Stimulated activated CD8-positive, alpha-beta memory T cell treated with anti-CD3 and anti-CD28 coated beads, Interleukin-2, amount 100 ng/mL, for 48 hours (primary cell): ENCODE results near the gene VPS13D.
A peak's percentile ranks its signal among the peaks of the same experiment; 100 is the strongest.
"Not testable (repeated sequence)": the region's sequence is repeated elsewhere in the genome, so short reads cannot be mapped to it uniquely, and the experiment has no call there.

Experiments used
- DNase-seq, 2 donors: peaks; one replicate each; pipeline ENCODE4 v3.0.0-alpha.2; 2020; ENCODE audit warnings: low read depth in 2 of 2

VPS13D gene

DNA sequence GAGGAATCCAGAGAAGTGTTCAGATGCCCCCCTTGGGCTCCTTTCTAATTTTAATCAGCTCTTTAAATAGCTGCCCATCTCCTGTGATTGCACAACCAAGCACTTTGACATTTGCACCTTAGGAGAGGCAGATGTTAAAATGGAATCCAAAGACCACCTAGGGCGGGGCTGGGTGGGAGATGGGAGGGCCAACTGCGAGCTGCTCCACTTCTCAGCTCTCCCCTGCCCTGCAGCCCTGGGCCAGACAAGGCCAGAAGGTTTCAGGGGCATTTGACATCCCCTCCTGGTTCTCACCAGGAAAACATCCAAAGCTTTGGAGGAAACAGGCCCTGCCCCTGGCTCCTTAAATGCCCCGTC is 281.3 kb downstream of the VPS13D start:
- DNase-seq, result no peak

DNA sequence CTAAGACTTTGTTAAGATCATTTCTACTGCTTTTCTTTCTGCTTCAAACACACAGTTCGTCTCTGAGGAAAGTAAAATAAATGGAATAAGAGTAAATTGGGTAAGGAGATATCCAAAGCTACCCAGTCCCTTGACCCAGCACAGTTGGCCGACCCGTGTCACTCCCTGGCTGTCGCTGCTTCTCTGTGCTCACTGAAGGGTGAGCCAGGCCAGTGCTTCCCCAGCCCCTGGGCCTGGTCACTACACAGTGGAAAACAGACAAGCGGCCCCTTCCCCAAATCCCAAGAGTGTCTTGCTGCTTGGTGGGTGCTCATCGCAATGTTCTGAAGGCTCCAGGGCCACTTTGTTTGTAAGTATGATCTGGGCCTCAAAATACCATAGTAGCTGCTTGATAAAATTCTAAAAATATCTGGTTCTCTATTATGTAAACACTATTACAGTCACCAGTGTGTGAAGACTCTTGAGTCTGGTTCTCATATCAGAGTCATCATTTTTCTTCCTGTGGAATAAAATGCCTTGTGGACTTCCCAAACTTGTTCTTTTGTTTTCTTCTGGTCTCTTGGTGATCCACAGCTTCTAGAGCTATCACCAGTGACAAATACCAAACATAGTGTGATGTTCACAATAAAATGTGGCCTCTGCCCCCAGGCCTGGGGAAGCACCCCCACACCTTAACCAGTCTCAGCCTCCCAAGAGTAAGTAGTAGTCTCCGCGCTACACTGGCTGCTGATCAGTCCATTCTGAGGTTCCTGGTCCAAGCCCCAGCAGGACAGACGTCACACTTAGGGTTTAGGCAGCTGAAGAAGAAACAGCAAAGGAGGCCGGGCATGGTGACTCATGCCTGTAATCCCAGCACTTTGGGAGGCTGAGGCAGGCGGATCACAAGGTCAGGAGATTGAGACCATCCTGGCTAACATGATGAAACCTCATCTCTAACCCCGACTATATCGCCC is 282.0 kb downstream of the VPS13D start:
- DNase-seq, result no peak

- DNase-seq, result no peak
Measured at GRCh38 chr1:12513181-12513580, 283.4 kb downstream of the VPS13D start.

GRCh38 chr1:12514590-12514989 is 284.8 kb downstream of the VPS13D start:
- no peak for DNase-seq

GRCh38 chr1:12515234-12515633 is 285.4 kb downstream of the VPS13D start:
- DNase-seq, result no peak

GRCh38 chr1:12516741-12517140 is 286.9 kb downstream of the VPS13D start:
- DNase-seq, result no peak

GRCh38 chr1:12518931-12519692 is 289.3 kb downstream of the VPS13D start:
- DNase-seq, result peak; percentile 57 to 61

GRCh38 chr1:12519693-12520364 is 290.0 kb downstream of the VPS13D start:
- DNase-seq, result no peak

GRCh38 chr1:12521096-12521495 is 291.3 kb downstream of the VPS13D start:
- no peak for DNase-seq

- DNase-seq, result not testable (repeated sequence)
Measured at GRCh38 chr1:12522780-12523179, 292.9 kb downstream of the VPS13D start.

DNA sequence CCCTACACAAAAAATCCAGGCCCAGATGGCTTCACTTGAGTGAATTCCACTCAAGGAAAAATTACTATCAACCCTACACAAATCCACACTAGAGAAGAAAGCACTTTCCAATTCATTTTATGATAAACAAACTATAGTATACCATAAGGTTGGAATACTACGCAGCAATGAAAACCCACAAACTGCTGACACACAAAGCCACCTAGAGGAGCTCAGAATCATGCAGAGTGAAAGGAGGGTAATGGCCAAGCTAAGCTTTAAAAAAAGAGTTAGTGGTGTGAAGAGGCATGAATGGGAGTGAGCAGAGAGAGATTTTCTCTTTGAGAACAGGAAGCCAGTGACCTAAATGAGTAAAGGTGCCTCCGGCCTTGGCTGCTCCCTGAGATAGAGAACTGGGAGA is 294.4 kb downstream of the VPS13D start:
- no peak for DNase-seq

DNA sequence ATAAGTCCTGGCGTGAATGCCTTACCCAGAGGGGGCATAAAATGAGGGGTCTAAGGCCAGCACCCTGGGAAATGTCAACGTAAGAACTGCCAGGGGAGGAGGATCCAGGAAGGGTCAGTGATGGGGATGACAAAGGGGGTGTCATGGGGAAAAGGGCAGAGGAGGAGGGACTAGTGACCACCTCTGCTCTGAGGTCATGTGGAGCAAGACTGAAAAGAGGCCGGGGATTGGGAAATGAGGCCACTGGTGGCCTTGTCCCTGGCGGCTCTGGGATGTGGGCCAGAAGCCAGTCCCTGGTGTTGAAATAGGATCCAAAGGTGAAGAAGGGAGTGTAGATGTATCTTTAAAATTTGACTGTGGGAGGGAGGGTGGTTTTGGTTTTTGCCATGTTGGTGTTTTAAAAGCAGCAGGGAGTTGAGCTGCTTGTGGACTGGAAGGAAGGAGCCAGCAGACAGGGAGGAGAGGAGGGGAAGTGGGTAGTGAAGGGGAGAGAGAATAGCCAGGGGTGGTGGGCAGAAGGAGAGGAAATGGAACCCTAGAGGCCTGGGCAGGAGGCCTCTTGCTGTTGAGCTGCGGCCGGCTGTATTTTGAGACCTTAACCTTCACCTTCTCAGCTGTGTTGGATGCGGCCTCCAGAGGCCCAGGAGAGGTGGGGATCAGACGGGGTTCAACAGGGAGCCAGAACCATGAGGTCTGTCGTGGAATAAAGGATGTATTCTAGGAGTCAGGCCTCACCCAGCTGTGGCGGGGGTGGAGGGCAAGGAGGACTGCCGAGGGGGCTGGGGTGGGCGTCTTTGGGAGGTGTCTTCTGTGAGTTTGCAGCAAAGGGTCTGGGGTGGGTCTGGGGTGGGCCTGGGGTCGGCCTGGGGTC is 295.7 kb downstream of the VPS13D start:
- no peak for DNase-seq

- DNase-seq, result no peak
Measured at GRCh38 chr1:12527564-12527963, 297.7 kb downstream of the VPS13D start.

GRCh38 chr1:12528021-12528852 is 298.4 kb downstream of the VPS13D start:
- DNase-seq, result no peak

DNA sequence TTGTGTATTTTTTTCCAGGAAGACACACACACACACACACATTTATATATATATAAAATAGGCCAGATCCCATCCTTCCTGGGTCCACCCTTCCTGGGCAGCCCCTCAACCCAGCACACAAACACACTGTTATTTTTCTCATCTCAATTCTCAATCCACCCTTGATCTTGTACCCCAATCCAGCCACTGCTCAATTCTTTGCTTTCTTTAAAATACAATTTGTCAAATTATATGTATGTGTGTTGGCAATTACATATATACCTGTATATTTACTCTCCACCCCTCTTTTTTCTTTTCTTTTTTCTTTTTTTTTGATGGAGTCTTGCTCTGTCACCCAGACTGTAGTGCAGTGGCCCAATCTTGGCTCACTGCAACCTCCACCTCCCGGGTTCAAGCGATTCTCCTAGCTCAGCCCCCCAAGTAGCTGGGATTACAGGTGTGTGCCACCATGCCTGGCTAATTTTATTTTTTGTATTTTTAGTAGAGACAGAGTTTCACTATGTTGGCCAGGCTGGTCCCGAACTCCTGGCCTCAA is 299.9 kb downstream of the VPS13D start:
- DNase-seq, result no peak

- DNase-seq, result no peak
Measured at GRCh38 chr1:12530462-12531178, 300.8 kb downstream of the VPS13D start.

DNA sequence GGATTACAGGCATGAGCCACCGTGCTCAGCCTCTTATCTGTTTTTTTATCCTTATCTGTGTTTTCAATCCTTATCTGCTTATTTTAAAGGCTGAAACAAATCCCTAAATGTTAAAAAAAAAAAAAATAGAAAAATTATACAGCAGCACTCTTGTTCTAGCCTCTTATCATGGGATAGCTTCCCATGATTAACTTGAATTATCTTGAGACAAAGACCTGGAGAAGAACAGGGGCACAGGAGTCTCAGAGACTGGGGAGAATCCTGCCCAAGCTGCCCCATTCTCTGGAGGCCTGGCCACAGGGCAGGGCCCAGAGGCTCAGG is 301.3 kb downstream of the VPS13D start:
- DNase-seq, result no peak

- DNase-seq, result no peak
Measured at GRCh38 chr1:12532405-12533315, 302.8 kb downstream of the VPS13D start.
